Lower leg skin (tissue), 3 donors: Measurements from ENCODE around the gene ALDH1A3.

ENCODE experiments used
- CTCF ChIP-seq, 3 donors: fragments of 450-650 bp; IDR thresholded peaks; one replicate each; pipeline ENCODE4 v1.5.1; 2016; ENCODE audit warnings: antibody characterized with exemption in 3 of 3, mild to moderate bottlenecking in 3 of 3, moderate library complexity in 2 of 3
- POLR2A ChIP-seq, 2 donors: fragments of 450-650 bp; IDR thresholded peaks; one replicate each; pipeline ENCODE4 v1.6.1; 2016 to 2017; ENCODE audit warnings: antibody characterized with exemption in 2 of 2, mild to moderate bottlenecking in 1 of 2, moderate library complexity in 1 of 2

- TF ChIP-seq POLR2A (IDR thresholded peaks at IDR 0.05) (no peak), CTCF (IDR thresholded peaks at IDR 0.05) (no peak)
These were observed 35.2 kb downstream of the ALDH1A3 start for GRCh38 chr15:100914876-100915275.
